ENCODE measurements around the gene MACROD2. TPM values are rescaled to one million over a fixed set of nuclear protein-coding genes. Genes with fewer than 3 reads are reported as not detected.

The MACROD2 gene
- polyA plus RNA-seq, 1 donor from 2014 or later, result 23.2 TPM

- no peaks in the 10 kb centered on the region for H4K20me1 ChIP-seq (ENCODE audit: insufficient read depth)
- no peak overlapping the region for H2AFZ ChIP-seq (ENCODE audit: low read depth, low read length)
- no peak overlapping the region for H3K4me3 ChIP-seq (ENCODE audit: low read length)
- no peaks in the 10 kb centered on the region for H3K27me3 ChIP-seq (ENCODE audit: insufficient read depth, low read depth, low read length)
- no peaks in the 10 kb centered on the region for H3K79me2 ChIP-seq (replicated peaks; ENCODE audit: insufficient read depth, low read length)
- TF ChIP-seq RAD21 (conservative IDR thresholded peaks at IDR 0.05), result no peak
- TF ChIP-seq EZH2 (IDR thresholded peaks at IDR 0.05; ENCODE audit: borderline replicate concordance, insufficient read depth, low read length, poor library complexity, severe bottlenecking), result no peak
- no peak for TF ChIP-seq MXI1 (conservative IDR thresholded peaks at IDR 0.05; ENCODE audit: poor library complexity, severe bottlenecking)
- TF ChIP-seq EP300 (conservative IDR thresholded peaks at IDR 0.05; ENCODE audit: poor library complexity, severe bottlenecking), result no peak
- TF ChIP-seq SMC3 (conservative IDR thresholded peaks at IDR 0.05; ENCODE audit: poor library complexity), result no peak
- no peak overlapping the region for H3K9ac ChIP-seq (ENCODE audit: low read length)
- no peaks in the 10 kb centered on the region for H3K36me3 ChIP-seq (ENCODE audit: insufficient read depth, low read length)
- no peaks in the 10 kb centered on the region for H3K9me2 ChIP-seq (ENCODE audit: insufficient read depth, low read length)
- H3K9me3 ChIP-seq (ENCODE audit: low read length), result peaks cover 6% of the 10 kb centered on the region
- no peaks in the 10 kb centered on the region for H3F3A ChIP-seq (ENCODE audit: insufficient read depth, low read length, poor library complexity, severe bottlenecking)
- no peak overlapping the region for H3K4me2 ChIP-seq (ENCODE audit: low read length)
- H3K27ac ChIP-seq (ENCODE audit: low read length), result no peak overlapping the region
These were observed 1946.8 kb downstream of the MACROD2 start for GRCh38 chr20:15942130-15942529.

- Histone ChIP-seq H4K20me1 (ENCODE audit: insufficient read depth) (no peaks in the 10 kb centered on the region), H3K4me3 (ENCODE audit: low read length) (no peak overlapping the region), H3F3A (ENCODE audit: insufficient read depth, low read length, poor library complexity, severe bottlenecking) (no peaks in the 10 kb centered on the region), H3K36me3 (ENCODE audit: insufficient read depth, low read length) (no peaks in the 10 kb centered on the region), H3K4me2 (ENCODE audit: low read length) (no peak overlapping the region), H2AFZ (ENCODE audit: low read depth, low read length) (no peak overlapping the region), H3K79me2 (replicated peaks; ENCODE audit: insufficient read depth, low read length) (no peaks in the 10 kb centered on the region), H3K9ac (ENCODE audit: low read length) (no peak overlapping the region), H3K9me3 (ENCODE audit: low read length) (no peaks in the 10 kb centered on the region), H3K9me2 (ENCODE audit: insufficient read depth, low read length) (no peaks in the 10 kb centered on the region), H3K27ac (ENCODE audit: low read length) (no peak overlapping the region), H3K27me3 (ENCODE audit: insufficient read depth, low read depth, low read length) (no peaks in the 10 kb centered on the region)
- TF ChIP-seq MXI1 (conservative IDR thresholded peaks at IDR 0.05; ENCODE audit: poor library complexity, severe bottlenecking), result no peak
- TF ChIP-seq RAD21 (conservative IDR thresholded peaks at IDR 0.05), result no peak
- TF ChIP-seq SMC3 (conservative IDR thresholded peaks at IDR 0.05; ENCODE audit: poor library complexity), result no peak
- TF ChIP-seq CTCF (IDR thresholded peaks at IDR 0.05; ENCODE audit: poor library complexity, severe bottlenecking), result no peak
- no peak for TF ChIP-seq EP300 (conservative IDR thresholded peaks at IDR 0.05; ENCODE audit: poor library complexity, severe bottlenecking)
- no peak for TF ChIP-seq EZH2 (IDR thresholded peaks at IDR 0.05; ENCODE audit: borderline replicate concordance, insufficient read depth, low read length, poor library complexity, severe bottlenecking)
- no peak for TF ChIP-seq REST (IDR thresholded peaks at IDR 0.05; ENCODE audit: borderline replicate concordance)
- no peak for TF ChIP-seq TAF1 (IDR thresholded peaks at IDR 0.05; ENCODE audit: low read depth)
- no peak for TF ChIP-seq POLR2AphosphoS5 (IDR thresholded peaks at IDR 0.05)
These were observed 1950.0 kb downstream of the MACROD2 start for GRCh38 chr20:15945289-15945688.
